Omental fat pad (tissue), 4 donors: ENCODE data around the gene GNGT2. TPM values are rescaled to one million over a fixed set of nuclear protein-coding genes. Genes with fewer than 3 reads are reported as not detected.

Experiments
- ATAC-seq: fragments of 150-250 bp; one replicate; pipeline ENCODE4 v1.9.1; 2016; ENCODE audit warnings: mild to moderate bottlenecking, moderate library complexity; ENCODE audit not compliant: low FRiP score
- DNase-seq: peaks from one replicate; pipeline ENCODE4 v3.0.0-alpha.2; 2019; ENCODE audit warnings: low spot score
- total RNA-seq, 4 donors: library from RNA; depleted of rRNA; stranded (reverse); fragments of >200 nt; gene quantifications; one replicate each; pipeline ENCODE4 v1.1.0, GENCODE V29; 2016
- TF ChIP-seq, protein P1 (sequence below), 3 donors: fragments of 450-650 bp; IDR thresholded peaks; one replicate each; pipeline ENCODE4 v1.5.1; 2016 to 2017; ENCODE audit warnings: antibody characterized with exemption in 3 of 3, mild to moderate bottlenecking in 3 of 3, moderate library complexity in 2 of 3

The GNGT2 gene
- 1 to 10 TPM in 3 of 4 donors, under 1 TPM in 1; 0.74 to 5.2 (median 2.9) TPM for total RNA-seq

- TF ChIP-seq, protein P1, sequence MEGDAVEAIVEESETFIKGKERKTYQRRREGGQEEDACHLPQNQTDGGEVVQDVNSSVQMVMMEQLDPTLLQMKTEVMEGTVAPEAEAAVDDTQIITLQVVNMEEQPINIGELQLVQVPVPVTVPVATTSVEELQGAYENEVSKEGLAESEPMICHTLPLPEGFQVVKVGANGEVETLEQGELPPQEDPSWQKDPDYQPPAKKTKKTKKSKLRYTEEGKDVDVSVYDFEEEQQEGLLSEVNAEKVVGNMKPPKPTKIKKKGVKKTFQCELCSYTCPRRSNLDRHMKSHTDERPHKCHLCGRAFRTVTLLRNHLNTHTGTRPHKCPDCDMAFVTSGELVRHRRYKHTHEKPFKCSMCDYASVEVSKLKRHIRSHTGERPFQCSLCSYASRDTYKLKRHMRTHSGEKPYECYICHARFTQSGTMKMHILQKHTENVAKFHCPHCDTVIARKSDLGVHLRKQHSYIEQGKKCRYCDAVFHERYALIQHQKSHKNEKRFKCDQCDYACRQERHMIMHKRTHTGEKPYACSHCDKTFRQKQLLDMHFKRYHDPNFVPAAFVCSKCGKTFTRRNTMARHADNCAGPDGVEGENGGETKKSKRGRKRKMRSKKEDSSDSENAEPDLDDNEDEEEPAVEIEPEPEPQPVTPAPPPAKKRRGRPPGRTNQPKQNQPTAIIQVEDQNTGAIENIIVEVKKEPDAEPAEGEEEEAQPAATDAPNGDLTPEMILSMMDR (IDR thresholded peaks at IDR 0.05), result no peak
- ATAC-seq (peak; percentile 49), DNase-seq (no peak)
Observed at GRCh38 chr17:49210158-49211029, at the start of gene GNGT2, which contains the start of gene ABI3. Gene GNGT2 (minus strand): TSS chr17:49210574. CDS start chr17:49207422, 3,152 bp downstream. Gene ABI3 (plus strand): TSS chr17:49210707. CDS start chr17:49210725, 18 bp downstream.

- ATAC-seq (no peak), DNase-seq (no peak)
- TF ChIP-seq, protein P1 (IDR thresholded peaks at IDR 0.05), result no peak
Observed at GRCh38 chr17:49259663-49260010, 49.3 kb upstream of the GNGT2 start.

GRCh38 chr17:49258394-49258793 lies 48.0 kb upstream of the GNGT2 start:
- DNase-seq (no peak), ATAC-seq (no peak)
- TF ChIP-seq, protein P1 (IDR thresholded peaks at IDR 0.05), result no peak

DNA sequence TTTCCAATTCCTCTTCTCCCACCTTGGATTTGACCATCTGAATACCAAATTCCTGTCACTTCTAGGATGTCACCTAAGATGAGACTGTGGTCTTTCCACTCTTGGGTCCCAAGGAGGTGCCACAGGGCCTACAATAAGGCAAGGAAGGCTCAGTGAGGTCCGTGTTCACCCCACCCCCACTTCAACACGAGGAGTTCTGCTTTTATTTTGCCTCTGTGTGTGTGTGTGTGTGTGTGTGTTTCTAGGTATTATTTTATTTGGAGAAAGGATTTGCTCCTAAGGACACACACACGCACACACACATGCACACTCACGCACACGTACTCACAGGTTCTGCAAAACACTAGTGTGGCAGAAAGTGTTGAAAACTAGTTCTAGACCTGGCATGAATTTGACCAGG lies 44.8 kb upstream of the GNGT2 start:
- TF ChIP-seq, protein P1 (IDR thresholded peaks at IDR 0.05), result no peak

DNA sequence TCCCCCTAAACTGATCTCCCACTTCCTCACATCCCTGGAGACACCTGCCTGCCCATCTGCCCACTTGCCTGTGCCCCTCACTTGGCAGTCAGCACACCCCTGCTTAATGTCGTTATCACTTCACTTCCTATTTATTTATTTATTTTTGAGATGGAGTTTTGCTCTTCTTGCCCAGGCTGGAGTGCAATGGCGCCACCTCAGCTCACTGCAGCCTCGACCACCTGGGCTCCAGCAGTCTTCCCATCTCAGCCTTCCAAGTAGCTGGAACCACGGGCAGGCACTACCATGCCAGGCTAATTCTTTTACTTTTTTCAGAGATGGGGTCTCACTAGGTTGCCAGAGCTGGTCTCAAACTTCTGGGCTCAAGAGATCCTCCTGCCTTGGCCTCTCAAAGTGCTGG lies 43.7 kb upstream of the GNGT2 start:
- ATAC-seq, result no peak
- DNase-seq, result no peak

More for the DNA sequence above, 44.8 kb upstream of the GNGT2 start:
- DNase-seq, result no peak
- ATAC-seq, result no peak

GRCh38 chr17:49252148-49252695 lies 41.8 kb upstream of the GNGT2 start:
- DNase-seq (no peak), ATAC-seq (no peak)
- TF ChIP-seq, protein P1 (IDR thresholded peaks at IDR 0.05), result no peak

More for the DNA sequence above, 43.7 kb upstream of the GNGT2 start:
- TF ChIP-seq, protein P1 (IDR thresholded peaks at IDR 0.05), result no peak
